DMS79 (cell line): Measurements from ENCODE around the gene POLR1A.

Experiments used
- DNase-seq: peaks from one replicate; lab custom pipeline; 2025; lab: John Stamatoyannopoulos, UW

POLR1A gene

DNA sequence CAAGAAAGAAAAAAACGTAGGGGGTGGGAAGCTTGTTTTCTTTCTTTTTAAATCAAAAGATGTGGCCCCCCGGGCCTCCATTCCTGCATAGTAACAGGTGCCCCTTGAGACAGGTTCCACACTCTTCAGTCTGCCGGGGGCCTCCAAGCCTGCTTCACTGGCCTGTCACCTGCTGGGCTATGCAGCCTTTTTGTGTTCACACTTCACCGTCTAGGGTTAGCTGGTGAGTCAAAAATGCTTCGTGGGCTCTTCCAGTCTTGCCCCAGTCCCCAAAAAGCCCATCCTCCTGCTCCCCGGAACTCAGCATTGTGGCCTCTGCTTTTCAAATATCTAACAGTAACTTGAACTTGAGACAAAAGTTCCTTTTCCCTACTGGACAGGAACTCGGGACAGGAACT lies 67.9 kb downstream of the POLR1A start:
- DNase-seq = no peak

- peak; percentile 49 for DNase-seq
Observed at GRCh38 chr2:86037141-86037794, 68.4 kb downstream of the POLR1A start.

DNA sequence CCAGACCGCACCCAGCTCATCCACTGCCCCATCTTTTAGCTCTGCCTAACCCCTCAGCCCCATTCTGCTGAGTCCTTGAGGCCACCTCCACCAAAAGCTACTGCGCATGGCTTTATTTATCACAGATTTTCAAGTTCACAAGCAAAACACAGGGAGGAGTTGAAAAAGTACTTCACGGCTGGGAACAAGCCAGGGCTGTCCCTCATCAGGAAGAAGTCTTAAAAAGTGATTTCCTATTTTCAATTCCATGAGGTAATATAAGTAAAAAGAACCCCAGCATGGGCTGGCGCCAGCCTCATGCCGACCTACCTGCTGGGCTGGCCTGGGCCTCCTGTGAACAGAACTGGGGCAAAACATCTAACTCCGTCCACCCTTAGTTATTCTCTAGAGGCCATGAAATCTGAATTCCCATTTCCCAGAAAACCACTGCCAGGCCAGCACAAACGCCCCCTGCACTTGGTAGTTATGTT lies 69.0 kb downstream of the POLR1A start:
- no peak for DNase-seq

GRCh38 chr2:86035883-86036668 lies 69.6 kb downstream of the POLR1A start:
- DNase-seq = peak; percentile 77

DNA sequence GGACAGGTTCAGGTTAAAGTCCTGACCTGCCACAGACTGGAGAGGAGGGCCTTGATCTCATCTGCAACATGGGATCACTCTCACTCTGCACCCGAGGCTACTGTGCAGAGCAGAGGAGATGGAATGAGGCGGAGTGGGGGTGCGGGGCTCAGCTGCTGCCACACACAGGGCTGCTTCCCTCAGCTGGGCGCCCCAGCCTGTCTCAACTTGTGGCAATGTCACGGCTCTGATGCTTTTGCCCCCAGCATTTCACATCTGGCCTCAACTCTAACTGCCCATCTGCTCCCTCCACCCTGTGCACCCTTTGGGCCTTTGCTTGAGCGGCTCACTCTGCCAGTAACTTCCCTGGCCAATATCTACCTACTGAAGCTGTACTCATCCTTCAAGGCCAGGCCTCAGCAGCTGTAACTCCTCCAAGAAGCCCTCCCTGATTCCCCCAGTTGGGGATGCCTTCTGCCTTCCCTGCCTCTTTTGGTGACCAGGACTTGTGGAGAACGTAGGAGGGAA lies 70.3 kb downstream of the POLR1A start:
- DNase-seq = no peak

- DNase-seq = no peak
Observed at GRCh38 chr2:86033751-86034692, 71.7 kb downstream of the POLR1A start.

GRCh38 chr2:86032861-86033595 lies 72.7 kb downstream of the POLR1A start:
- DNase-seq = no peak

- no peak for DNase-seq
Observed at GRCh38 chr2:86031606-86032005, 74.1 kb downstream of the POLR1A start.

- DNase-seq = no peak
Observed at GRCh38 chr2:86031151-86031550, 74.5 kb downstream of the POLR1A start.

- DNase-seq = no peak
Observed at GRCh38 chr2:86029873-86030272, 75.8 kb downstream of the POLR1A start.

DNA sequence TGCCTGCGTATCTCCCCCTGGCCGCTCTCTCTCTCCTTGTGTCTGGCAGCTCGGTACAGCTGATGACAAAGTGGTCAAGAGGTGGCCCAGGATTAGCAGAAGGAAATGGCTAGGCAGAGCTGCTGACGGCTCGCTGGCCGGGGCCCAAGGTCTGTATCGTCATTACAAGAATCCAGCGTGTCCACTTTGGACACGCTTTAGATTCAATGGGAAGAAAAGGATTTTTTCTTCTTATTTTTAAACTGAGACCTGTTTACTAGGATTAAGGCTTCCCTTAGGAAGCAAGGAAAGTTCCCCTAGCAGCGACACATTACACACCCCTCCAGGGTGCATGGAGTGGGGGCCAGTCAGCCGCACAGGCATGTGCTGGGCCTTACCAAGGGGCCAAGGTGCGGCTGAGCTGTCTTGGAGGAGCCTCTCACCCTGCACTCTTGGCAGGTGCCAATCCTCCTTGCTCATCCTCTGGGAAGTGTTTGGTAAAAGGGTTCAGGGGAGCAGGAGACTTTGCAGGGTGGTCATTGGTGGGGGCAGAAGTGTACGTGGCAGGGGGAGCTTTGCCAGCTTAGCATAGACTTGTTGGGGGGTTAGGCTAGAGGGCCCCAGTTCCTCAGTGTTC lies 76.8 kb downstream of the POLR1A start:
- no peak for DNase-seq

- no peak for DNase-seq
Observed at GRCh38 chr2:86027922-86028765, 77.5 kb downstream of the POLR1A start.

GRCh38 chr2:86027196-86027921 lies 78.3 kb downstream of the POLR1A start:
- DNase-seq = no peak

DNA sequence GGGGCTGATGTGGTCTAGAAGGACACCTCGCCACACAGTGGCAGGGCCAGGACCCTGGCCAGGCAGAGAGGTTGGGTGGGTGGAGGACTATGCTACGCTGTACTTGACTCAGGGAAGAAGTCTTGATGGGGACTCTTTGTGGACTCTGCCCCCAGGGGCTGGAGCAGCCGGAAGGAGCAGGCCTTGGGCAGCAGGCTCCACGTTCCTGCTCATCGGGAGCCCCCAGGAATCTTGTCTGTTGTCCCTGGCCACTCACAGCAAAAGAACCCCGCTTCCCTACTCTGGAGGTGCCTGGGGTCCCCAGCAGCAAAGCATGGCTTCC lies 79.0 kb downstream of the POLR1A start:
- no peak for DNase-seq

DNA sequence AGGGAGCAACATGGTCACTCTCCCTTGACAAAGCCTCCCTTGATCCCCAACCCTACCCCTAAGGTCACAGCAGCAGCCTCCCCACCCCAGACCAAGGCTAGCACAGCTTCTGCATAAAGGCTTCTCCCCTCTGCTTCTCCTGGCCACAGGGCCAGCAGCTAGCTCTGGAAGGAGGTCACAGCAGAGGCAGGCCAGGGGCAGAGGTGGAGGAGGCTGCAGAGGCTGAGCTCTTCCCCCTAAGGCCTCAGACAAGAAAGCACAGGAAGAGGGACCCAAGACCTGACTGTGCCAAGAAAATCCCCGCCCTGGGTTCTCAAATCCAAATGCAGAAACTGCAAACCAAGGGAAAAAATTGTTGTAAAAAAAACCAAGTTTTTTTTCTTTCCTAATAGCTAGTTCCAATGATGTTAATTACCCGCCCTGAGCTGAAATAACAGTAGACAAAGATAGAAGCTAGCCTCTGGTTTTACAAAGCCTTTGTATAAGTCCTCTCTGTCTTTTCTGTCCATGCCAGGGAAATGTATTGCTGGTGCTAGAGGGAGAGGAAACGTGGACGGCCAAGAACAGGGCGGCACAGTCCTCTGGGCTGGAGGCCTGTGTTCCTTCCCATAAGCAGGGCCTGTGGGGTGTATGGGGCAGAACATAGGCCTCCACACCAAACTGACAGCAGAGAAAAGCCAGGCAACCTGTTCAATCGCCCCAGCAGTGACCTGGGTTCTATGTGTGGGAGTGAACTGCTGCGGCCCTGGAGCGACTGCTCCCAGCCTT lies 79.5 kb downstream of the POLR1A start:
- no peak for DNase-seq

DNA sequence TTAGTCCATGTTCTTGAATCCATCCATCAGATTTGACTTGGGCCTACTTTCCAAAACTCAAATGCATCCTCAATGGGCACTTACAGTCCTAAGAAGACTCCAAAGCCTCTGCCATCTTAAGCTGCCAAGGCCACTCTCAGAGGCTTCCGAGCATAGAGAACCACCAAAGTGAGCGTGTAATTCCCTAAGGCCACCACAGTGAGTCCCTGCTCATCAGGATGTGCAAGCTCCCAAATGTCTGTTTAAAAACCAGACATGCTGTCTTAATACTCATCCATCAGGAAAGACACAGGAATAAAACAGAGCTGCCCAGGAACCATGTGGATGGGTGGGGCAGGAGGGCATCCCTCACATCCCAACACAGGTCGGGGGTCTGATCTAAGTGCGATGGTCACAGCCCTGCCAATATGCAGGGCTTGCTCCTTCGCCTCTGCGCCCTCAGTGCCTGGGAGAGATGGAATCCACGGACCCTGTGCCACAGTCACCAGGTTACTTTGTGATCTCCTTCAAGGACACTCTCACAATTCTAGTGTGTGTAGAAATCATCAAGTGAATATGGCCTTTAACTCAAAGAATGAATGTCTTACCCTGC lies 80.4 kb downstream of the POLR1A start:
- no peak for DNase-seq

GRCh38 chr2:86023366-86023712 lies 82.3 kb downstream of the POLR1A start:
- no peak for DNase-seq

DNA sequence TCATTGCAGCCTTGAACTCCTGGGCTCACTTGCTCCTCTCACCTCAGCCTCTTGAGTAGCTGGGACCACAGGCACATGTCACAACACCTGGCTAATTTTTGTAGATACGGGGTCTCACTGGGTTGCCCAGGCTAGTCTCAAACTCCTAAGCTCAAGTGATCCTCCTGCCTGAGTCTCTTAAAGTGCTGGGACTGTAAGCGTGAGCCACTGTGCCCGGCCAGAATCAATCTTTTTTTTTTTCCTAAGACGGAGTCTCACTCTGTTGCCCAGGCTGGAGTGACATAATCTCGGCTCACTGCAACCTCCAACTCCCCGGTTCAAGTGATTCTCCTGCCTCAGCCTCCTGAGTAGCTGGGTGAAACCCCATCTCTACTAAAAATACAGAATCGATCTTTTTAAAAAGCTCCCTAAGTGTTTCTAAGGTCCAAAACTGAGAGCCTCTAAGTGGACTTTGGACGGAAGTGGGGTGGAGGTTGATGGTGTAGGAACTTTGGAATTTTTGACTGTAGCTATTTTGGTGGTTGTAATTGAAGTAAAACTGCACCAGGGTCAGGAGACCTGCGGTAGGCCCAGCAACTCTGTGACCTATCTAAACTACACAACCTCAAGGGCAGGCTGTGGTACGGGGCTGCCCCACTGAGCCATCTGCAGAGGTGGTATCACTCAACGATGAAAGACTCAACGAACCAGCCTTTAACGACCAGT lies 82.9 kb downstream of the POLR1A start:
- DNase-seq = no peak
